H1 (cell line): ENCODE measurements around the gene C1orf174. TPM values are rescaled to one million over a fixed set of nuclear protein-coding genes. Genes with fewer than 3 reads are reported as not detected.

ENCODE experiments used
- RAD21 ChIP-seq, 2 experiments: IDR thresholded peaks in 1 of 2; conservative IDR thresholded peaks in 1 of 2; 2 replicates each; pipeline ENCODE4 v1.6.1; 2011; ENCODE audit warnings: low read depth in 2 of 2, low read length in 2 of 2, improper control_type of control experiment in 1 of 2, inconsistent platforms in 1 of 2, mild to moderate bottlenecking in 1 of 2, moderate library complexity in 1 of 2
- polyA plus RNA-seq, 7 experiments: library from polyadenylated mRNA; depleted of rRNA in 3 of 7; stranded (reverse) in 5 of 7; unstranded in 2 of 7; fragments of >200 nt in 5 of 7; fragments of 200-250 nt in 2 of 7; gene quantifications; 1 replicate in 5 of 7; 2 replicates in 1 of 7; 4 replicates in 1 of 7; pipeline versions ENCODE4 v1.2.1 to v1.2.3, GENCODE V29; 2011 to 2013; ENCODE audit warnings: missing spikeins in 2 of 7, mixed read lengths in 2 of 7
- total RNA-seq: library from RNA; stranded (reverse); fragmentation: NEBNext Ultra II Directional; extraction: Animal tissue kit (Norgen Biotek cat#: 25700); gene quantifications from 2 replicates; pipeline ENCODE4 v1.2.1, GENCODE V29; 2021

The C1orf174 gene
- total and polyA plus RNA-seq, 2 of the 8 experiments (the other 6 are each of a cell fraction or from before 2014, with no cell fraction given), result 28.4 to 32.4 TPM

- TF ChIP-seq RAD21 (IDR thresholded peaks at IDR 0.05 in 1 of 2, conservative IDR thresholded peaks at IDR 0.05 in 1 of 2; ENCODE audit: low read depth in 2 of 2, low read length in 2 of 2), result no peak
- TF ChIP-seq, all 59 proteins: peak for 0
Observed at GRCh38 chr1:3921765-3922164, 21.7 kb upstream of the C1orf174 start (continued).
